Putamen (tissue), 1 donor: Measurements from ENCODE around the gene PYDC1.
"Not testable (repeated sequence)": the region's sequence is repeated elsewhere in the genome, so short reads cannot be mapped to it uniquely, and the experiment has no call there.

Experiments
- DNase-seq: peaks from one replicate; pipeline ENCODE4 v3.0.0-alpha.2; 2016; ENCODE audit warnings: low spot score

Gene PYDC1

GRCh38 chr16:31216422-31217135 is at the start of gene PYDC1:
PYDC1 (minus strand) TSS chr16:31217135; CDS start chr16:31217028, 107 bp downstream.
- DNase-seq, result no peak

GRCh38 chr16:31265329-31266245 is 48.7 kb upstream of the PYDC1 start:
- DNase-seq, result no peak

GRCh38 chr16:31262084-31262483 is 45.1 kb upstream of the PYDC1 start:
- no peak for DNase-seq

GRCh38 chr16:31260136-31260931 is 43.4 kb upstream of the PYDC1 start:
- DNase-seq, result no peak

- DNase-seq, result no peak
Measured at GRCh38 chr16:31258366-31258765, 41.4 kb upstream of the PYDC1 start.

- no peak for DNase-seq
Measured at GRCh38 chr16:31256466-31256865, 39.5 kb upstream of the PYDC1 start.

GRCh38 chr16:31253642-31254045 is 36.7 kb upstream of the PYDC1 start:
- DNase-seq, result no peak

GRCh38 chr16:31251435-31251834 is 34.5 kb upstream of the PYDC1 start:
- DNase-seq, result no peak

- no peak for DNase-seq
Measured at GRCh38 chr16:31250782-31251384, 33.9 kb upstream of the PYDC1 start.

GRCh38 chr16:31248344-31248743 is 31.4 kb upstream of the PYDC1 start:
- no peak for DNase-seq

- no peak for DNase-seq
Measured at GRCh38 chr16:31246296-31246695, 29.4 kb upstream of the PYDC1 start.

GRCh38 chr16:31245598-31245997 is 28.7 kb upstream of the PYDC1 start:
- not testable (repeated sequence) for DNase-seq

- no peak for DNase-seq
Measured at GRCh38 chr16:31243734-31244670, 27.1 kb upstream of the PYDC1 start.

GRCh38 chr16:31242206-31242605 is 25.3 kb upstream of the PYDC1 start:
- DNase-seq, result no peak

- DNase-seq, result no peak
Measured at GRCh38 chr16:31238041-31238440, 21.1 kb upstream of the PYDC1 start.

- no peak for DNase-seq
Measured at GRCh38 chr16:31229501-31229900, 12.6 kb upstream of the PYDC1 start.

GRCh38 chr16:31228206-31228605 is 11.3 kb upstream of the PYDC1 start:
- no peak for DNase-seq

- DNase-seq, result no peak
Measured at GRCh38 chr16:31225193-31225592, 8.3 kb upstream of the PYDC1 start.

GRCh38 chr16:31224092-31224955 is 7.4 kb upstream of the PYDC1 start:
- no peak for DNase-seq

- no peak for DNase-seq
Measured at GRCh38 chr16:31223044-31223443, 6.1 kb upstream of the PYDC1 start.
